Lung (tissue), 12 donors: ENCODE measurements around the gene OR52D1. TPM values are rescaled to one million over a fixed set of nuclear protein-coding genes. Genes with fewer than 3 reads are reported as not detected.

Experiments used
- ATAC-seq: fragments of 200-7000 bp; cut with Tn5 transposase; one replicate; pipeline ENCODE4 v1.9.1; 2020; ENCODE audit warnings: moderate number of reproducible peaks; ENCODE audit not compliant: insufficient read depth, low FRiP score
- DNase-seq, 3 donors: peaks; one replicate each; pipeline ENCODE4 v3.0.0-alpha.2; 2013 to 2017
- H3K27ac ChIP-seq, 2 donors: one replicate each; pipeline ENCODE4 v1.5.1; 2013; ENCODE audit warnings: mild to moderate bottlenecking in 2 of 2, moderate library complexity in 2 of 2, control low read depth in 1 of 2, inconsistent platforms in 1 of 2, low read depth in 1 of 2, low read length in 1 of 2
- H3K27me3 ChIP-seq, 3 donors: one replicate each; pipeline ENCODE4 v1.5.1; 2013; ENCODE audit warnings: low read length in 2 of 3; ENCODE audit not compliant: control insufficient read depth in 3 of 3, insufficient read depth in 3 of 3
- H3K36me3 ChIP-seq, 4 donors: one replicate each; pipeline ENCODE4 v1.5.1; 2013; ENCODE audit warnings: low read length in 4 of 4, mild to moderate bottlenecking in 1 of 4, moderate library complexity in 1 of 4; ENCODE audit not compliant: control insufficient read depth in 4 of 4, insufficient read depth in 4 of 4
- H3K4me1 ChIP-seq, 5 donors: one replicate each; pipeline ENCODE4 v1.5.1; 2013; ENCODE audit warnings: low read length in 5 of 5, mild to moderate bottlenecking in 2 of 5, moderate library complexity in 1 of 5; ENCODE audit not compliant: control insufficient read depth in 5 of 5, insufficient read depth in 5 of 5
- H3K4me3 ChIP-seq: one replicate; pipeline ENCODE4 v1.5.1; 2013; ENCODE audit warnings: mild to moderate bottlenecking, control low read depth, moderate library complexity
- H3K9ac ChIP-seq, 2 donors: one replicate each; pipeline ENCODE4 v1.5.1; 2013; ENCODE audit warnings: low read length in 2 of 2, control low read depth in 1 of 2; ENCODE audit not compliant: insufficient read depth in 1 of 2
- H3K9me3 ChIP-seq, 4 donors: one replicate each; pipeline ENCODE4 v1.5.1; 2013; ENCODE audit warnings: low read length in 3 of 4, mild to moderate bottlenecking in 1 of 4, moderate library complexity in 1 of 4; ENCODE audit not compliant: control insufficient read depth in 4 of 4, insufficient read depth in 3 of 4
- CTCF ChIP-seq: IDR thresholded peaks from 2 replicates; pipeline ENCODE4 v1.5.1; 2012; ENCODE audit warnings: mild to moderate bottlenecking; ENCODE audit errors: control extremely low read depth, extremely low read depth
- WGBS, 2 donors: extraction: QIAGEN DNeasy Blood & Tissue Kit; methylation state at CpG; one replicate each; pipeline ENCODE4 v1.1.7; 2013; 5-methylcytosine and 5-hydroxymethylcytosine counted together
- polyA plus RNA-seq, 2 donors: library from polyadenylated mRNA; stranded (reverse); fragments of 200-250 nt; gene quantifications; one replicate each; pipeline ENCODE4 v1.2.1, GENCODE V29; 2013
- total RNA-seq, 2 donors: library from RNA; depleted of rRNA in 1 of 2; stranded (reverse); fragments of >200 nt in 1 of 2; gene quantifications; one replicate each; pipeline ENCODE4 v1.2.1, GENCODE V29; 2014 to 2021
- donor health status: control.
- donor health status: control.
- donor health status: Bipolar disorder and iron deficiency.
- donor health status: healthy.
- donor health status: DM: yes; HTN: yes; CAD: no.

The OR52D1 gene
- total and polyA plus RNA-seq, 4 donors, result not detected

- DNase-seq, result no peak
- Histone ChIP-seq H3K27me3 (no peaks in the 10 kb centered on the region), H3K4me3 (no peak overlapping the region), H3K9me3 (peaks cover 0 to 3% (median 0%) of the 10 kb centered on the region in 4 donors), H3K4me1 (no peaks in the 10 kb centered on the region), H3K27ac (no peak overlapping the region), H3K9ac (no peak overlapping the region), H3K36me3 (no peaks in the 10 kb centered on the region)
- ATAC-seq, result no peak
- TF ChIP-seq CTCF, result no peak
- WGBS, 2 donors, result 74 to 75% methylated on average over 3 of the region's 3 CpGs
These were observed 36.3 kb downstream of the OR52D1 start for GRCh38 chr11:5524756-5525155.

- DNase-seq (no peak), ATAC-seq (no peak)
- no peak for TF ChIP-seq CTCF
- H3K27ac ChIP-seq, result no peak overlapping the region
- H3K36me3 ChIP-seq, result no peaks in the 10 kb centered on the region
- no peak overlapping the region for H3K4me3 ChIP-seq
- no peaks in the 10 kb centered on the region for H3K27me3 ChIP-seq
- H3K9ac ChIP-seq, result no peak overlapping the region
- no peaks in the 10 kb centered on the region for H3K4me1 ChIP-seq
- 95 to 99% methylated on average over 5 of the region's 5 CpGs for WGBS, 2 donors
- H3K9me3 ChIP-seq, result peaks cover 0 to 3% (median 0%) of the 10 kb centered on the region in 4 donors
These were observed 39.2 kb downstream of the OR52D1 start for GRCh38 chr11:5527716-5528115.

DNA sequence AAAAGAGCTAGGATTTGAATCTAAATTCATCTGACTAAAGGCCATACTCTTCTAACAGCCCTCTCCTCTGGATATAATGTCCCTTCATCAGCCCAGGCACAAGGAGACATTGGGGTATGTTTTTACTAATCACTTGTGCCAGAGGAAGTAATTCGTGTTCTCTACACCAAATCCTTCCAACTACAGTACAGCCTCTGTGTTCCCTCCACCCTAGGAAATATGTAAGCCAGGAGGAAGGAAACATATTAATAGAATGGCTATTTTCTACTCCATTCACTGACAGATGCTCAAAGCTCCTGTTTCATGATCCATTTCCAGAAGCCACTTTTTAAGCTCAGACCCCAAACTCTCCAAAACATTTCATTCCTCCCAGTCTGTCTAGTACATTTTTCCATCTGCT lies 40.0 kb downstream of the OR52D1 start:
- no peak overlapping the region for H3K27ac ChIP-seq
- WGBS, 2 donors, result 18 to 25% methylated on average over 1 of the region's 1 CpG
- H3K36me3 ChIP-seq, result no peaks in the 10 kb centered on the region
- DNase-seq (no peak), ATAC-seq (no peak)
- no peaks in the 10 kb centered on the region for H3K9me3 ChIP-seq
- no peak for TF ChIP-seq CTCF
- no peaks in the 10 kb centered on the region for H3K4me1 ChIP-seq
- H3K27me3 ChIP-seq, result no peaks in the 10 kb centered on the region
- no peak overlapping the region for H3K9ac ChIP-seq
- no peak overlapping the region for H3K4me3 ChIP-seq
